ENCODE measurements around the gene PSMD7. TPM values are rescaled to one million over a fixed set of nuclear protein-coding genes. Genes with fewer than 3 reads are reported as not detected.

PSMD7 gene
- 116 TPM for polyA plus RNA-seq (2013, experiment 1 of 2)
- polyA plus RNA-seq (2013, experiment 2 of 2): 129 TPM

GRCh38 chr16:74296432-74297144, at the start of gene PSMD7:
Gene PSMD7 (plus strand): TSS chr16:74296814. CDS start chr16:74296915, 101 bp downstream.
- 1% methylated on average over 47 to 58 of the region's 60 CpGs for WGBS, 2 experiments (ENCODE audit: insufficient coverage in 2 of 2)
- Histone ChIP-seq H3K4me1 (ENCODE audit: control insufficient read depth, insufficient read depth, low read length, poor library complexity, severe bottlenecking) (peaks cover 5% of the 10 kb centered on the region), H3K4me3 (ENCODE audit: extremely low read depth, insufficient read depth, low read length, poor library complexity, severe bottlenecking) (peak within 1 kb of the TSS; percentile 97), H3K27ac (ENCODE audit: low read depth, low read length, severe bottlenecking) (peak within 1 kb of the TSS; percentile 97), H3K36me3 (ENCODE audit: control insufficient read depth, insufficient read depth, low read length) (peaks cover 39% of the 10 kb centered on the region), H3K9me3 (ENCODE audit: control insufficient read depth, low read length) (no peaks in the 10 kb centered on the region)

- Histone ChIP-seq H3K27ac (ENCODE audit: low read depth, low read length, severe bottlenecking) (no peak overlapping the region), H3K4me1 (ENCODE audit: control insufficient read depth, insufficient read depth, low read length, poor library complexity, severe bottlenecking) (no peaks in the 10 kb centered on the region), H3K9me3 (ENCODE audit: control insufficient read depth, low read length) (no peaks in the 10 kb centered on the region), H3K4me3 (ENCODE audit: extremely low read depth, insufficient read depth, low read length, poor library complexity, severe bottlenecking) (no peak overlapping the region), H3K36me3 (ENCODE audit: control insufficient read depth, insufficient read depth, low read length) (no peaks in the 10 kb centered on the region)
- WGBS, 2 experiments (ENCODE audit: insufficient coverage in 2 of 2): 87 to 100% methylated on average over 2 to 3 of the region's 4 CpGs
Observed at GRCh38 chr16:74249254-74249653, 47.4 kb upstream of the PSMD7 start.

GRCh38 chr16:74249846-74250245, 46.8 kb upstream of the PSMD7 start:
- Histone ChIP-seq H3K4me3 (ENCODE audit: extremely low read depth, insufficient read depth, low read length, poor library complexity, severe bottlenecking) (no peak overlapping the region), H3K4me1 (ENCODE audit: control insufficient read depth, insufficient read depth, low read length, poor library complexity, severe bottlenecking) (no peaks in the 10 kb centered on the region), H3K9me3 (ENCODE audit: control insufficient read depth, low read length) (no peaks in the 10 kb centered on the region), H3K36me3 (ENCODE audit: control insufficient read depth, insufficient read depth, low read length) (no peaks in the 10 kb centered on the region), H3K27ac (ENCODE audit: low read depth, low read length, severe bottlenecking) (no peak overlapping the region)
- WGBS, 2 experiments (ENCODE audit: insufficient coverage in 2 of 2): no CpG with 5 or more reads among the region's 1 CpG

GRCh38 chr16:74252329-74252728, 44.3 kb upstream of the PSMD7 start:
- Histone ChIP-seq H3K36me3 (ENCODE audit: control insufficient read depth, insufficient read depth, low read length) (no peaks in the 10 kb centered on the region), H3K4me1 (ENCODE audit: control insufficient read depth, insufficient read depth, low read length, poor library complexity, severe bottlenecking) (no peaks in the 10 kb centered on the region), H3K9me3 (ENCODE audit: control insufficient read depth, low read length) (no peaks in the 10 kb centered on the region), H3K4me3 (ENCODE audit: extremely low read depth, insufficient read depth, low read length, poor library complexity, severe bottlenecking) (no peak overlapping the region), H3K27ac (ENCODE audit: low read depth, low read length, severe bottlenecking) (no peak overlapping the region)
- 83 to 86% methylated on average over 1 to 3 of the region's 3 CpGs for WGBS, 2 experiments (ENCODE audit: insufficient coverage in 2 of 2)

GRCh38 chr16:74253161-74253938, 43.3 kb upstream of the PSMD7 start:
- Histone ChIP-seq H3K9me3 (ENCODE audit: control insufficient read depth, low read length) (no peaks in the 10 kb centered on the region), H3K4me3 (ENCODE audit: extremely low read depth, insufficient read depth, low read length, poor library complexity, severe bottlenecking) (no peak overlapping the region), H3K27ac (ENCODE audit: low read depth, low read length, severe bottlenecking) (no peak overlapping the region), H3K4me1 (ENCODE audit: control insufficient read depth, insufficient read depth, low read length, poor library complexity, severe bottlenecking) (no peaks in the 10 kb centered on the region), H3K36me3 (ENCODE audit: control insufficient read depth, insufficient read depth, low read length) (no peaks in the 10 kb centered on the region)
- 59 to 75% methylated on average over 2 to 4 of the region's 6 CpGs for WGBS, 2 experiments (ENCODE audit: insufficient coverage in 2 of 2)

GRCh38 chr16:74257061-74257460, 39.6 kb upstream of the PSMD7 start:
- Histone ChIP-seq H3K9me3 (ENCODE audit: control insufficient read depth, low read length) (no peaks in the 10 kb centered on the region), H3K4me1 (ENCODE audit: control insufficient read depth, insufficient read depth, low read length, poor library complexity, severe bottlenecking) (no peaks in the 10 kb centered on the region), H3K4me3 (ENCODE audit: extremely low read depth, insufficient read depth, low read length, poor library complexity, severe bottlenecking) (no peak overlapping the region), H3K27ac (ENCODE audit: low read depth, low read length, severe bottlenecking) (no peak overlapping the region), H3K36me3 (ENCODE audit: control insufficient read depth, insufficient read depth, low read length) (no peaks in the 10 kb centered on the region)
- WGBS, 2 experiments (ENCODE audit: insufficient coverage in 2 of 2): 91 to 100% methylated on average over 3 to 5 of the region's 7 CpGs

- Histone ChIP-seq H3K9me3 (ENCODE audit: control insufficient read depth, low read length) (no peaks in the 10 kb centered on the region), H3K27ac (ENCODE audit: low read depth, low read length, severe bottlenecking) (no peak overlapping the region), H3K36me3 (ENCODE audit: control insufficient read depth, insufficient read depth, low read length) (no peaks in the 10 kb centered on the region), H3K4me3 (ENCODE audit: extremely low read depth, insufficient read depth, low read length, poor library complexity, severe bottlenecking) (no peak overlapping the region), H3K4me1 (ENCODE audit: control insufficient read depth, insufficient read depth, low read length, poor library complexity, severe bottlenecking) (no peaks in the 10 kb centered on the region)
- 89 to 93% methylated on average over 4 to 5 of the region's 5 CpGs for WGBS, 2 experiments (ENCODE audit: insufficient coverage in 2 of 2)
Observed at GRCh38 chr16:74261068-74261467, 35.5 kb upstream of the PSMD7 start.

- WGBS, 2 experiments (ENCODE audit: insufficient coverage in 2 of 2): 79 to 92% methylated on average over 1 to 2 of the region's 3 CpGs
- Histone ChIP-seq H3K4me1 (ENCODE audit: control insufficient read depth, insufficient read depth, low read length, poor library complexity, severe bottlenecking) (no peaks in the 10 kb centered on the region), H3K4me3 (ENCODE audit: extremely low read depth, insufficient read depth, low read length, poor library complexity, severe bottlenecking) (no peak overlapping the region)
Observed at GRCh38 chr16:74264811-74265210, 31.8 kb upstream of the PSMD7 start.

GRCh38 chr16:74268372-74268782, 28.2 kb upstream of the PSMD7 start:
- 68% methylated on average over 3 of the region's 3 CpGs; no CpG with 5 or more reads in 1 of the 2 experiments for WGBS, 2 experiments (ENCODE audit: insufficient coverage in 2 of 2)
- Histone ChIP-seq H3K4me1 (ENCODE audit: control insufficient read depth, insufficient read depth, low read length, poor library complexity, severe bottlenecking) (no peaks in the 10 kb centered on the region), H3K9me3 (ENCODE audit: control insufficient read depth, low read length) (no peaks in the 10 kb centered on the region), H3K27ac (ENCODE audit: low read depth, low read length, severe bottlenecking) (no peak overlapping the region), H3K36me3 (ENCODE audit: control insufficient read depth, insufficient read depth, low read length) (no peaks in the 10 kb centered on the region), H3K4me3 (ENCODE audit: extremely low read depth, insufficient read depth, low read length, poor library complexity, severe bottlenecking) (no peak overlapping the region)

More at GRCh38 chr16:74264811-74265210, 31.8 kb upstream of the PSMD7 start:
- Histone ChIP-seq H3K36me3 (ENCODE audit: control insufficient read depth, insufficient read depth, low read length) (no peaks in the 10 kb centered on the region), H3K9me3 (ENCODE audit: control insufficient read depth, low read length) (no peaks in the 10 kb centered on the region), H3K27ac (ENCODE audit: low read depth, low read length, severe bottlenecking) (no peak overlapping the region)

- H3K27ac ChIP-seq (ENCODE audit: low read depth, low read length, severe bottlenecking): no peak overlapping the region
- 40 to 100% methylated on average over 1 of the region's 2 CpGs for WGBS, 2 experiments (ENCODE audit: insufficient coverage in 2 of 2)
- H3K9me3 ChIP-seq (ENCODE audit: control insufficient read depth, low read length): no peaks in the 10 kb centered on the region
- no peaks in the 10 kb centered on the region for H3K36me3 ChIP-seq (ENCODE audit: control insufficient read depth, insufficient read depth, low read length)
- H3K4me1 ChIP-seq (ENCODE audit: control insufficient read depth, insufficient read depth, low read length, poor library complexity, severe bottlenecking): no peaks in the 10 kb centered on the region
- H3K4me3 ChIP-seq (ENCODE audit: extremely low read depth, insufficient read depth, low read length, poor library complexity, severe bottlenecking): no peak overlapping the region
Observed at GRCh38 chr16:74271872-74272271, 24.7 kb upstream of the PSMD7 start.

Measured in mesodermal cell (in vitro differentiated cells).